ENCODE results near the gene DRAM1.

DNA sequence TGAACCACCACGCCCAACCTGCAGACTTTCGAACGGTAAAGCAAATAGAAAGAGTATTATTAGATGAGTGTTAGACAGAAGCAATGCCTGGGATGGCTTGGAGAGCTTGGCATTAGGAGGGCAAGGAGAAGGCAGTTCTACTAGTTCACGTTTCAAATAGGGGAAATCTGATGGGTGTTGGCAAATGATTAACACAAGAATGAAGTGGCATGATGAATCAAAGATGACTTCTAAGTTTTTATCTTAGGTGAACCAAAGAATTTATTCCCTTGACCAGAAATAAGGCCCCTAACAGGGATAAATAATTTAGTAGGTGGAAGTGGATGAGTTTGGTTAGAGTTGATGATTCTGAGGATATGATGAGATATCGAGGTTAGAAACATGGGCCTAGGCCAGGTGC, 38.5 kb downstream of the DRAM1 start:
- TF ChIP-seq, protein P1, sequence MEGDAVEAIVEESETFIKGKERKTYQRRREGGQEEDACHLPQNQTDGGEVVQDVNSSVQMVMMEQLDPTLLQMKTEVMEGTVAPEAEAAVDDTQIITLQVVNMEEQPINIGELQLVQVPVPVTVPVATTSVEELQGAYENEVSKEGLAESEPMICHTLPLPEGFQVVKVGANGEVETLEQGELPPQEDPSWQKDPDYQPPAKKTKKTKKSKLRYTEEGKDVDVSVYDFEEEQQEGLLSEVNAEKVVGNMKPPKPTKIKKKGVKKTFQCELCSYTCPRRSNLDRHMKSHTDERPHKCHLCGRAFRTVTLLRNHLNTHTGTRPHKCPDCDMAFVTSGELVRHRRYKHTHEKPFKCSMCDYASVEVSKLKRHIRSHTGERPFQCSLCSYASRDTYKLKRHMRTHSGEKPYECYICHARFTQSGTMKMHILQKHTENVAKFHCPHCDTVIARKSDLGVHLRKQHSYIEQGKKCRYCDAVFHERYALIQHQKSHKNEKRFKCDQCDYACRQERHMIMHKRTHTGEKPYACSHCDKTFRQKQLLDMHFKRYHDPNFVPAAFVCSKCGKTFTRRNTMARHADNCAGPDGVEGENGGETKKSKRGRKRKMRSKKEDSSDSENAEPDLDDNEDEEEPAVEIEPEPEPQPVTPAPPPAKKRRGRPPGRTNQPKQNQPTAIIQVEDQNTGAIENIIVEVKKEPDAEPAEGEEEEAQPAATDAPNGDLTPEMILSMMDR (IDR thresholded peaks at IDR 0.05), result no peak
- TF ChIP-seq POLR2AphosphoS5 (IDR thresholded peaks at IDR 0.05), result no peak
- no peak for TF ChIP-seq POLR2A (IDR thresholded peaks at IDR 0.05; ENCODE audit: low read depth)
